Mesenchymal stem cell (in vitro differentiated cells and primary cell): ENCODE measurements around the gene FCGR3B.
"Not testable (repeated sequence)": the region's sequence is repeated elsewhere in the genome, so short reads cannot be mapped to it uniquely, and the experiment has no call there.

ENCODE experiments used
- DNase-seq: peaks from one replicate; pipeline ENCODE4 v3.0.0-alpha.2; 2013
- H2AFZ ChIP-seq: one replicate; pipeline ENCODE4 v1.6.1; 2013; ENCODE audit warnings: low read depth, mild to moderate bottlenecking, control low read depth, inconsistent platforms, low read length, moderate library complexity
- H2AK5ac ChIP-seq: 2 replicates; pipeline ENCODE4 v1.6.1; 2013; ENCODE audit warnings: low read length, moderate library complexity, mild to moderate bottlenecking, inconsistent platforms; ENCODE audit not compliant: severe bottlenecking
- H2BK120ac ChIP-seq: one replicate; pipeline ENCODE4 v1.6.1; 2013; ENCODE audit warnings: low read depth, mild to moderate bottlenecking, inconsistent platforms, low read length, moderate library complexity
- H2BK12ac ChIP-seq, 2 experiments: one replicate each; pipeline ENCODE4 v1.6.1; 2013; ENCODE audit warnings: inconsistent platforms in 2 of 2, low read length in 2 of 2, mild to moderate bottlenecking in 2 of 2, moderate library complexity in 2 of 2, control low read depth in 1 of 2
- H2BK15ac ChIP-seq: one replicate; pipeline ENCODE4 v1.6.1; 2013; ENCODE audit warnings: mild to moderate bottlenecking, low read depth, inconsistent platforms; ENCODE audit not compliant: poor library complexity, severe bottlenecking
- H2BK5ac ChIP-seq: 2 replicates; pipeline ENCODE4 v1.6.1; 2013; ENCODE audit warnings: low read depth, mild to moderate bottlenecking, low read length, control low read depth, inconsistent platforms; ENCODE audit not compliant: poor library complexity, severe bottlenecking
- H3K14ac ChIP-seq, 2 experiments: one replicate each; pipeline ENCODE4 v1.6.1; 2013; ENCODE audit warnings: inconsistent platforms in 2 of 2, low read length in 2 of 2, control low read depth in 1 of 2, mild to moderate bottlenecking in 1 of 2, moderate library complexity in 1 of 2
- H3K18ac ChIP-seq, 2 experiments: one replicate each; pipeline ENCODE4 v1.6.1; 2013; ENCODE audit warnings: inconsistent platforms in 2 of 2, low read length in 2 of 2, control low read depth in 1 of 2, low read depth in 1 of 2, mild to moderate bottlenecking in 1 of 2
- H3K23ac ChIP-seq, 2 experiments: one replicate each; pipeline ENCODE4 v1.6.1; 2013; ENCODE audit warnings: inconsistent platforms in 2 of 2, low read length in 2 of 2, mild to moderate bottlenecking in 2 of 2, moderate library complexity in 2 of 2, control low read depth in 1 of 2
- H3K27ac ChIP-seq: 2 replicates; pipeline ENCODE4 v1.5.1; 2013; ENCODE audit warnings: mild to moderate bottlenecking, moderate library complexity, low read length, control low read depth, inconsistent platforms; ENCODE audit not compliant: poor library complexity, severe bottlenecking
- H3K27me3 ChIP-seq, 2 experiments: 2 replicates each; pipeline versions ENCODE4 v1.6.1 to v1.7.0; 2013; ENCODE audit warnings: low read length in 2 of 2, mild to moderate bottlenecking in 2 of 2, moderate library complexity in 2 of 2, control low read depth in 1 of 2, inconsistent platforms in 1 of 2; ENCODE audit not compliant: control insufficient read depth in 1 of 2, insufficient read depth in 1 of 2
- H3K36me3 ChIP-seq, 2 experiments: 2 replicates each; pipeline versions ENCODE4 v1.6.1 to v1.7.0; 2013; ENCODE audit warnings: low read length in 2 of 2, control low read depth in 1 of 2, inconsistent platforms in 1 of 2, low read depth in 1 of 2, mild to moderate bottlenecking in 1 of 2; ENCODE audit not compliant: insufficient read depth in 2 of 2, control insufficient read depth in 1 of 2
- H3K4ac ChIP-seq, 2 experiments: one replicate each; pipeline ENCODE4 v1.6.1; 2013; ENCODE audit warnings: inconsistent platforms in 2 of 2, low read length in 2 of 2, mild to moderate bottlenecking in 2 of 2, moderate library complexity in 2 of 2, control low read depth in 1 of 2, low read depth in 1 of 2
- H3K4me1 ChIP-seq: 2 replicates; pipeline ENCODE4 v1.6.1; 2013; ENCODE audit warnings: low read depth, low read length, control low read depth; ENCODE audit not compliant: control insufficient read depth, insufficient read depth
- H3K4me2 ChIP-seq: 2 replicates; pipeline ENCODE4 v1.6.1; 2013; ENCODE audit warnings: low read length, mild to moderate bottlenecking, inconsistent platforms; ENCODE audit not compliant: poor library complexity, severe bottlenecking
- H3K4me3 ChIP-seq, 2 experiments: 2 replicates each; pipeline versions ENCODE4 v1.5.1 to v1.7.0; 2013; ENCODE audit warnings: low read length in 2 of 2, mild to moderate bottlenecking in 2 of 2, control low read depth in 1 of 2, low read depth in 1 of 2; ENCODE audit not compliant: insufficient read depth in 1 of 2
- H3K79me1 ChIP-seq: replicated peaks from 2 replicates; pipeline ENCODE4 v1.6.1; 2013; ENCODE audit warnings: mild to moderate bottlenecking, control low read depth, low read length, inconsistent platforms; ENCODE audit not compliant: poor library complexity, severe bottlenecking
- H3K9ac ChIP-seq: 2 replicates; pipeline ENCODE4 v1.7.0; 2013; ENCODE audit warnings: mild to moderate bottlenecking, low read length, moderate library complexity
- H3K9me3 ChIP-seq: 2 replicates; pipeline ENCODE4 v1.7.0; 2013; ENCODE audit warnings: mild to moderate bottlenecking, low read length; ENCODE audit not compliant: control insufficient read depth
- H4K8ac ChIP-seq: one replicate; pipeline ENCODE4 v1.6.1; 2013; ENCODE audit warnings: inconsistent platforms, mild to moderate bottlenecking, low read length, moderate library complexity
- H4K91ac ChIP-seq: one replicate; pipeline ENCODE4 v1.6.1; 2013; ENCODE audit warnings: mild to moderate bottlenecking, low read length, inconsistent platforms
- WGBS: methylation state at CpG from one replicate; pipeline ENCODE4 v1.1.7; 2013; ENCODE audit warnings: mixed read lengths; 5-methylcytosine and 5-hydroxymethylcytosine counted together

Gene FCGR3B

GRCh38 chr1:161597077-161597476 is 33.9 kb downstream of the FCGR3B start:
- not testable (repeated sequence) for H2BK120ac ChIP-seq, H2AFZ ChIP-seq, H4K91ac ChIP-seq, H3K14ac ChIP-seq, H3K18ac ChIP-seq, H2BK5ac ChIP-seq, H3K27me3 ChIP-seq, H3K36me3 ChIP-seq, H2BK12ac ChIP-seq, H3K9ac ChIP-seq, H3K4me1 ChIP-seq, H3K79me1 ChIP-seq, H2BK15ac ChIP-seq, H4K8ac ChIP-seq, H3K4me2 ChIP-seq, H3K27ac ChIP-seq, H3K9me3 ChIP-seq, H2AK5ac ChIP-seq, H3K23ac ChIP-seq, H3K4me3 ChIP-seq, H3K4ac ChIP-seq, DNase-seq
- no CpG with 5 or more reads among the region's 3 CpGs for WGBS

- H3K4me1 ChIP-seq, H2BK5ac ChIP-seq, H3K27ac ChIP-seq, H4K8ac ChIP-seq, H2BK15ac ChIP-seq, H2BK120ac ChIP-seq, H3K27me3 ChIP-seq, H3K9ac ChIP-seq, H2AFZ ChIP-seq, H2AK5ac ChIP-seq, H3K4me2 ChIP-seq, H3K14ac ChIP-seq, H3K4me3 ChIP-seq, H3K9me3 ChIP-seq, H2BK12ac ChIP-seq, H4K91ac ChIP-seq, H3K23ac ChIP-seq, H3K36me3 ChIP-seq, H3K79me1 ChIP-seq: not testable (repeated sequence)
- peak; percentile 53 for DNase-seq
- Histone ChIP-seq H3K18ac (peak overlapping the region in 1 of 2 experiments; percentile 94), H3K4ac (peak overlapping the region in 1 of 2 experiments; percentile 73)
- WGBS: no CpG with 5 or more reads among the region's 2 CpGs
Observed at GRCh38 chr1:161595583-161595982, 35.4 kb downstream of the FCGR3B start.

- not testable (repeated sequence) for H3K79me1 ChIP-seq, H3K4me2 ChIP-seq, H3K27me3 ChIP-seq, H3K4me1 ChIP-seq, H3K27ac ChIP-seq, H3K36me3 ChIP-seq, H3K4me3 ChIP-seq, H3K23ac ChIP-seq, H2AFZ ChIP-seq, H2AK5ac ChIP-seq, H2BK5ac ChIP-seq, H2BK15ac ChIP-seq, H2BK120ac ChIP-seq, H3K9ac ChIP-seq, H3K9me3 ChIP-seq
- H2BK12ac ChIP-seq: peak overlapping the region in 1 of 2 experiments; percentile 63
- H4K91ac ChIP-seq: peak overlapping the region; percentile 97
- H3K4ac ChIP-seq: peak overlapping the region in 1 of 2 experiments; percentile 73
- peak overlapping the region in 1 of 2 experiments; percentile 94 for H3K18ac ChIP-seq
- peak overlapping the region; percentile 14 for H4K8ac ChIP-seq
- WGBS: 4% methylated on average over 2 of the region's 2 CpGs
- peak overlapping the region in 1 of 2 experiments; percentile 88 for H3K14ac ChIP-seq
- DNase-seq: peak; percentile 11
Observed at GRCh38 chr1:161595173-161595572, 35.8 kb downstream of the FCGR3B start.

GRCh38 chr1:161594269-161594984 is 36.5 kb downstream of the FCGR3B start:
- Histone ChIP-seq H3K4ac (peak overlapping the region in 1 of 2 experiments; percentile 8), H2BK120ac (peak overlapping the region; percentile 49), H3K14ac (peak overlapping the region in 1 of 2 experiments; percentile 20), H3K18ac (peak overlapping the region in 1 of 2 experiments; percentile 33), H2AFZ (peak overlapping the region; percentile 27), H4K8ac (peak overlapping the region; percentile 54)
- H3K27ac ChIP-seq, H4K91ac ChIP-seq, H3K27me3 ChIP-seq, H2AK5ac ChIP-seq, H3K79me1 ChIP-seq, H2BK5ac ChIP-seq, H3K9ac ChIP-seq, H3K4me3 ChIP-seq, H2BK15ac ChIP-seq, H3K36me3 ChIP-seq, H3K4me2 ChIP-seq, H2BK12ac ChIP-seq, H3K4me1 ChIP-seq, H3K23ac ChIP-seq, H3K9me3 ChIP-seq: not testable (repeated sequence)
- 31% methylated on average over 4 of the region's 4 CpGs for WGBS
- peak; percentile 21 for DNase-seq
